ENCODE measurements around the gene COX8C. TPM values are rescaled to one million over a fixed set of nuclear protein-coding genes. Genes with fewer than 3 reads are reported as not detected.

COX8C gene
- total RNA-seq, 2 donors from 2014 or later = not detected

- no peak for DNase-seq (ENCODE audit: low spot score)
- no peak for ATAC-seq (ENCODE audit: insufficient number of reproducible peaks, low FRiP score, low read depth)
- Histone ChIP-seq H3K36me3 (no peaks in the 10 kb centered on the region), H3K27ac (no peak overlapping the region), H3K27me3 (replicated peaks; ENCODE audit: insufficient read depth) (no peaks in the 10 kb centered on the region), H3K4me3 (no peak overlapping the region), H3K4me1 (ENCODE audit: control insufficient read depth in 1 of 2, low read depth in 2 of 2) (peaks cover 15 to 22% of the 10 kb centered on the region in 2 donors), H3K9me3 (no peaks in the 10 kb centered on the region)
- no peak for TF ChIP-seq CTCF (IDR thresholded peaks at IDR 0.05)
Observed at GRCh38 chr14:93308686-93309345, 38.2 kb upstream of the COX8C start.

- Histone ChIP-seq H3K4me3 (no peak overlapping the region), H3K4me1 (ENCODE audit: control insufficient read depth in 1 of 2, low read depth in 2 of 2) (peaks cover 15 to 21% of the 10 kb centered on the region in 2 donors), H3K9me3 (no peaks in the 10 kb centered on the region), H3K27me3 (replicated peaks; ENCODE audit: insufficient read depth) (no peaks in the 10 kb centered on the region), H3K27ac (no peak overlapping the region), H3K36me3 (no peaks in the 10 kb centered on the region)
- ATAC-seq (ENCODE audit: insufficient number of reproducible peaks, low FRiP score, low read depth) = no peak
- TF ChIP-seq CTCF (IDR thresholded peaks at IDR 0.05) = no peak
- DNase-seq (ENCODE audit: low spot score) = no peak
Observed at GRCh38 chr14:93309427-93309966, 37.5 kb upstream of the COX8C start.

- TF ChIP-seq CTCF (IDR thresholded peaks at IDR 0.05) = no peak
- Histone ChIP-seq H3K36me3 (no peaks in the 10 kb centered on the region), H3K9me3 (no peaks in the 10 kb centered on the region), H3K4me3 (no peak overlapping the region), H3K27ac (no peak overlapping the region), H3K4me1 (ENCODE audit: control insufficient read depth in 1 of 2, low read depth in 2 of 2) (peaks cover 15 to 16% of the 10 kb centered on the region in 2 donors), H3K27me3 (replicated peaks; ENCODE audit: insufficient read depth) (no peaks in the 10 kb centered on the region)
- DNase-seq (ENCODE audit: low spot score) (no peak), ATAC-seq (ENCODE audit: insufficient number of reproducible peaks, low FRiP score, low read depth) (no peak)
Observed at GRCh38 chr14:93311082-93311481, 35.9 kb upstream of the COX8C start.

GRCh38 chr14:93315575-93315974, 31.4 kb upstream of the COX8C start:
- Histone ChIP-seq H3K4me1 (ENCODE audit: control insufficient read depth in 1 of 2, low read depth in 2 of 2) (peaks cover 22 to 52% of the 10 kb centered on the region in 2 donors), H3K36me3 (no peaks in the 10 kb centered on the region), H3K27ac (no peak overlapping the region), H3K4me3 (no peak overlapping the region), H3K9me3 (no peaks in the 10 kb centered on the region), H3K27me3 (replicated peaks; ENCODE audit: insufficient read depth) (no peaks in the 10 kb centered on the region)
- no peak for ATAC-seq (ENCODE audit: insufficient number of reproducible peaks, low FRiP score, low read depth)
- no peak for DNase-seq (ENCODE audit: low spot score)
- TF ChIP-seq CTCF (IDR thresholded peaks at IDR 0.05) = no peak

GRCh38 chr14:93316716-93317115, 30.3 kb upstream of the COX8C start:
- no peak for ATAC-seq (ENCODE audit: insufficient number of reproducible peaks, low FRiP score, low read depth)
- Histone ChIP-seq H3K9me3 (no peaks in the 10 kb centered on the region), H3K27ac (no peak overlapping the region), H3K4me1 (ENCODE audit: control insufficient read depth in 1 of 2, low read depth in 2 of 2) (peaks cover 22 to 52% of the 10 kb centered on the region in 2 donors), H3K27me3 (replicated peaks; ENCODE audit: insufficient read depth) (no peaks in the 10 kb centered on the region), H3K36me3 (no peaks in the 10 kb centered on the region), H3K4me3 (no peak overlapping the region)
- DNase-seq (ENCODE audit: low spot score) = no peak
- no peak for TF ChIP-seq CTCF (IDR thresholded peaks at IDR 0.05)

Measured in thoracic aorta (tissue), 2 donors.